NK-92 treated with Interleukin-12 subunit alpha and Interleukin-12 subunit beta, amount 100 ng/mL, for 24 hours (cell line): ENCODE results near the gene PIK3C2B.
"Not testable (repeated sequence)": the region's sequence is repeated elsewhere in the genome, so short reads cannot be mapped to it uniquely, and the experiment has no call there.

Source experiments
- DNase-seq: peaks from one replicate; lab custom pipeline; 2025; lab: John Stamatoyannopoulos, UW

The PIK3C2B gene

GRCh38 chr1:204494281-204495077 is at the start of gene PIK3C2B:
Gene PIK3C2B (minus strand): TSS chr1:204494805. CDS start chr1:204469802, 25,003 bp downstream.
- peak; percentile 68 for DNase-seq

GRCh38 chr1:204544321-204544720 is 49.7 kb upstream of the PIK3C2B start:
- DNase-seq, result no peak

- no peak for DNase-seq
Observed at GRCh38 chr1:204541626-204542025, 47.0 kb upstream of the PIK3C2B start.

- no peak for DNase-seq
Observed at GRCh38 chr1:204532832-204533231, 38.2 kb upstream of the PIK3C2B start.

- no peak for DNase-seq
Observed at GRCh38 chr1:204530932-204531331, 36.3 kb upstream of the PIK3C2B start.

- no peak for DNase-seq
Observed at GRCh38 chr1:204529371-204529895, 34.8 kb upstream of the PIK3C2B start.

GRCh38 chr1:204528677-204529076 is 34.1 kb upstream of the PIK3C2B start:
- DNase-seq, result no peak

GRCh38 chr1:204528241-204528640 is 33.6 kb upstream of the PIK3C2B start:
- DNase-seq, result no peak

GRCh38 chr1:204524986-204525385 is 30.4 kb upstream of the PIK3C2B start:
- no peak for DNase-seq

- no peak for DNase-seq
Observed at GRCh38 chr1:204523605-204524215, 29.1 kb upstream of the PIK3C2B start.

- not testable (repeated sequence) for DNase-seq
Observed at GRCh38 chr1:204521941-204522521, 27.4 kb upstream of the PIK3C2B start.

GRCh38 chr1:204520834-204521709 is 26.5 kb upstream of the PIK3C2B start:
- DNase-seq, result no peak

GRCh38 chr1:204517382-204517781 is 22.8 kb upstream of the PIK3C2B start:
- DNase-seq, result not testable (repeated sequence)

GRCh38 chr1:204516180-204516879 is 21.7 kb upstream of the PIK3C2B start, which contains the start of gene MDM4:
Gene MDM4 (plus strand): TSS chr1:204516406. CDS start chr1:204525519, 9,113 bp downstream.
- DNase-seq, result peak; percentile 92

GRCh38 chr1:204514828-204515227 is 20.2 kb upstream of the PIK3C2B start:
- no peak for DNase-seq

GRCh38 chr1:204513117-204513716 is 18.6 kb upstream of the PIK3C2B start:
- DNase-seq, result no peak

- DNase-seq, result no peak
Observed at GRCh38 chr1:204511366-204511765, 16.8 kb upstream of the PIK3C2B start.

GRCh38 chr1:204509186-204509635 is 14.6 kb upstream of the PIK3C2B start:
- no peak for DNase-seq

GRCh38 chr1:204507317-204508105 is 12.9 kb upstream of the PIK3C2B start:
- no peak for DNase-seq

GRCh38 chr1:204506969-204507316 is 12.3 kb upstream of the PIK3C2B start:
- peak; percentile 66 for DNase-seq
